ENCODE measurements around the gene GRID2.

The GRID2 gene

DNA sequence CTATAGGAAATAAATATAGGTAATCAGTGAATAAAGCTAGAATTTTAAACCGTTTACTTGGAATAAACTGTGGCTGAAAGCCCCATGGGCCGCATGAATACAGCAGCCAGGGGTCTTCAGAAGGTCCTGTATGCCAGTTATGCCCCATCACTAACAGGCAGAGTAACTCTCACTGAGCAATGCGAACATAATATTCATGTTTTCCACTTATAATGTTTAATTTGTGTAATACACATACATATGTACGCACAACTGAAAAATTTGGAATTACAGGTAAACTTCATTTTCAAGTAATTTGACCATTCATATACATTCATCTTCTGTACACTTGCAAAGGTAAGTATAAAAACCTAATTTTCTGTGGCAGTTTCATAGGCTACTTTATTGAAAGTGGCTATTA is 998.5 kb downstream of the GRID2 start:
- H3K27me3 ChIP-seq (ENCODE audit: control insufficient read depth, insufficient read depth, low read length) = no peaks in the 10 kb centered on the region
- DNase-seq (ENCODE audit: low read depth, low spot score) = no peak
- no CpG with 5 or more reads among the region's 4 CpGs for WGBS (ENCODE audit: insufficient coverage, insufficient read length)
- no peaks in the 10 kb centered on the region for H3K36me3 ChIP-seq (ENCODE audit: control insufficient read depth, insufficient read depth, low read length)
- no peak overlapping the region for H3K27ac ChIP-seq (ENCODE audit: low read length)
- H3K4me3 ChIP-seq (ENCODE audit: low read length) = no peak overlapping the region
- H3K4me1 ChIP-seq (ENCODE audit: control insufficient read depth, insufficient read depth, low read length) = no peaks in the 10 kb centered on the region; the same call in 1 of the 2 replicates
- H3K9me3 ChIP-seq (ENCODE audit: control insufficient read depth, insufficient read depth, low read length) = no peaks in the 10 kb centered on the region

DNA sequence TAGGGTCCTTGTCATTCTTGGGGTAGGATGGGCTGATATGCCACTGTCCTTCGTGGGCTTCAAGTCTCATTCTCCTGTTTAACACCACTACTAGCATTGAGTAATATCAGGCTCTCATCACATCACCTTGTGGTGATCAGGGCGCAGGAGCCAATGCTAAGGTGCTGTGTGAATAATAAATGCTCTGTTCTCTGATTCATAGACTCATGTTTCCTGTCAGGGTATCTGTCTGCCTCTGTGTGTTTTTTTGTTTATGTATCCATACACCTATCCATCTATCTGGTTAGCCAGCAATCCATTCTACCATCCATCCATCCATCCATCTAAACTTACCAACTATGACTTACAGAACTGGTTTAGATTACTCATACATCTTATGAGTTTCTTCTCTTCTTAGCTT is 999.7 kb downstream of the GRID2 start:
- no CpG with 5 or more reads among the region's 2 CpGs for WGBS (ENCODE audit: insufficient coverage, insufficient read length)
- no peaks in the 10 kb centered on the region for H3K9me3 ChIP-seq (ENCODE audit: control insufficient read depth, insufficient read depth, low read length)
- no peaks in the 10 kb centered on the region for H3K4me1 ChIP-seq (ENCODE audit: control insufficient read depth, insufficient read depth, low read length)

DNA sequence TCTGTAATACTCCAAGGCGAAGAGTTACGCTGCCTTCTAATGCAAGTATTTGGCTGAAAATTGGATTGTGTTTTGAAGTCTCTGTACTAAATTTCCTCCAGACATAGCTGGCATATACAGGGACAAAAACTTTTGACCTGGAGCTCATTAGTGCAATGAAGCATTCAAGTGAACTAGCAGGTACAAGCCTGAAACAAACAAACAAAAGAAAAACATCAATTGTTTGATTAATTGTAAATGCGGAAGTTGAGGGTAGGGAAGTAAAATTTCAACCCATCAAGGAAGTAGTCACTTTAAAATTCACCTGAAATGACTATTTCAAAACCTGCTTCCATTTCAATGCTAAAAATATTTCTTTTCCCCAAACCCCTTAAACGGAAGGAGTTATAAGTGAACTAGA is 1008.5 kb downstream of the GRID2 start:
- Histone ChIP-seq H3K27ac (ENCODE audit: low read length) (no peak overlapping the region), H3K27me3 (ENCODE audit: control insufficient read depth, insufficient read depth, low read length) (no peaks in the 10 kb centered on the region), H3K36me3 (ENCODE audit: control insufficient read depth, insufficient read depth, low read length) (no peaks in the 10 kb centered on the region), H3K4me3 (ENCODE audit: low read length) (no peak overlapping the region), H3K9me3 (ENCODE audit: control insufficient read depth, insufficient read depth, low read length) (no peaks in the 10 kb centered on the region), H3K4me1 (ENCODE audit: control insufficient read depth, insufficient read depth, low read length) (no peaks in the 10 kb centered on the region)
- no peak for DNase-seq (ENCODE audit: low read depth, low spot score)
- WGBS (ENCODE audit: insufficient coverage, insufficient read length) = no CpG with 5 or more reads among the region's 4 CpGs

More for the DNA sequence above, 999.7 kb downstream of the GRID2 start:
- DNase-seq (ENCODE audit: low read depth, low spot score) = no peak
- Histone ChIP-seq H3K36me3 (ENCODE audit: control insufficient read depth, insufficient read depth, low read length) (no peaks in the 10 kb centered on the region), H3K27ac (ENCODE audit: low read length) (no peak overlapping the region), H3K27me3 (ENCODE audit: control insufficient read depth, insufficient read depth, low read length) (no peaks in the 10 kb centered on the region), H3K4me3 (ENCODE audit: low read length) (no peak overlapping the region)

DNA sequence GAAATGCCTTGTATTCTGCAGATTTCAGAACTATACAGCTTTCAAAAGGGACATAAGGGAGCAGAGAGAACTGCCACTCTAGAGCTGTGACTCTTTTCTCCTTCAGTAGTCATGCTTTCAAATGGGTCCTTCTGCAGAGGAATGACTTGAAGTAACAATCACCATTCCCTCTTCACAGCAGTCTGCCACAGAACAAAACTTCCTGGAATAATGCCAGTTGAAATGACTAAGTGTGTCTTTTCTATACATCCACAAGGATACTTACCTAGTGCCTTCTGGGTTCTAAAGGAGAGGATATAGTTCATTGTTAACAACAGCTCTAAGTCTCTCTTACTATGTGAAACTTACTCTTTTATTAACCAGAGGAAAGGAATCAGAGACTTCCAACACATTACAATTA is 1009.4 kb downstream of the GRID2 start:
- no peaks in the 10 kb centered on the region for H3K4me1 ChIP-seq (ENCODE audit: control insufficient read depth, insufficient read depth, low read length)
- no peaks in the 10 kb centered on the region for H3K9me3 ChIP-seq (ENCODE audit: control insufficient read depth, insufficient read depth, low read length)
- no peak overlapping the region for H3K4me3 ChIP-seq (ENCODE audit: low read length)
- H3K36me3 ChIP-seq (ENCODE audit: control insufficient read depth, insufficient read depth, low read length) = no peaks in the 10 kb centered on the region
- no peak overlapping the region for H3K27ac ChIP-seq (ENCODE audit: low read length)
- no peaks in the 10 kb centered on the region for H3K27me3 ChIP-seq (ENCODE audit: control insufficient read depth, insufficient read depth, low read length)
- no peak for DNase-seq (ENCODE audit: low read depth, low spot score)

DNA sequence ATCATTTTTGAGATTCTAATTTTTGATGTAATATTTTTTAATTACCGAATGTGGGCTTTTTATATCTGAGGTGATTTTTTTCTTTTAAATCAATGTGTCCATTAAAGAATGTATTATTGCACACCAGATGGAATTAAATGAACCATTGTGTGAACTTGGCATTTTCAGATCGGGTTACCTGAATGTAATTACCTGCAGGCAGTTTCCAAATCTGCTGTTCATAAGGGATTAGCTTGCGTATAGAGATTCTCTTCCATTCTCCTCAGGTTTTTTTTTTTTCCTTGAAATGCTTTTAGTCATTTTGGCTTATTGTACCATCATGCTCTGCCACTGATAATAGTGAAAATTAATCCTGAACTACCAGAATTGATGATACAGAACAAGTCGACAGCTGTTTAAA is 1013.3 kb downstream of the GRID2 start:
- no peak overlapping the region for H3K27ac ChIP-seq (ENCODE audit: low read length)
- no peaks in the 10 kb centered on the region for H3K27me3 ChIP-seq (ENCODE audit: control insufficient read depth, insufficient read depth, low read length)
- no peak for DNase-seq (ENCODE audit: low read depth, low spot score)
- no peak overlapping the region for H3K4me3 ChIP-seq (ENCODE audit: low read length)
- H3K9me3 ChIP-seq (ENCODE audit: control insufficient read depth, insufficient read depth, low read length) = no peaks in the 10 kb centered on the region
- no peaks in the 10 kb centered on the region for H3K36me3 ChIP-seq (ENCODE audit: control insufficient read depth, insufficient read depth, low read length)
- H3K4me1 ChIP-seq (ENCODE audit: control insufficient read depth, insufficient read depth, low read length) = no peaks in the 10 kb centered on the region
- no CpG with 5 or more reads among the region's 4 CpGs for WGBS (ENCODE audit: insufficient coverage, insufficient read length)

DNA sequence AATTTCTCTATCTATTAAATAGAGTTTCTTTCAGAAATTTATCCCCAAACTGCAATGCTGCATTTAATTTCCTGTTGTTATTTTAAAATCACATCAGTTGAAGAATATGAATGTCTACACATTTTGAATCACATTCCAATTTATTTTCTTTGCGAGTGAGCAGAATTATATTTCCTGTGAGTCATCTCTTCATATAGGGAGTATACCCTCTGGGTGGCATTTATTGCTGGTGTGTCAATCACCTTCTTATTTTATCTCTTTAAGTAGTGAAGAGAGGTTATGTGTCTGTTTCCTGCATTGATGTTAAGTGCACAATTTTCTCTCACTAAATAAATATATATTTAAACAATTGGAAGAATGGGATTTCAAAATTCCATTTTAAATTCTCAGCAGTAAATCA is 1013.8 kb downstream of the GRID2 start:
- Histone ChIP-seq H3K9me3 (ENCODE audit: control insufficient read depth, insufficient read depth, low read length) (no peaks in the 10 kb centered on the region), H3K27me3 (ENCODE audit: control insufficient read depth, insufficient read depth, low read length) (no peaks in the 10 kb centered on the region), H3K36me3 (ENCODE audit: control insufficient read depth, insufficient read depth, low read length) (no peaks in the 10 kb centered on the region), H3K27ac (ENCODE audit: low read length) (no peak overlapping the region), H3K4me1 (ENCODE audit: control insufficient read depth, insufficient read depth, low read length) (no peaks in the 10 kb centered on the region), H3K4me3 (ENCODE audit: low read length) (no peak overlapping the region)
- no CpG with 5 or more reads among the region's 1 CpG for WGBS (ENCODE audit: insufficient coverage, insufficient read length)
- DNase-seq (ENCODE audit: low read depth, low spot score) = no peak

DNA sequence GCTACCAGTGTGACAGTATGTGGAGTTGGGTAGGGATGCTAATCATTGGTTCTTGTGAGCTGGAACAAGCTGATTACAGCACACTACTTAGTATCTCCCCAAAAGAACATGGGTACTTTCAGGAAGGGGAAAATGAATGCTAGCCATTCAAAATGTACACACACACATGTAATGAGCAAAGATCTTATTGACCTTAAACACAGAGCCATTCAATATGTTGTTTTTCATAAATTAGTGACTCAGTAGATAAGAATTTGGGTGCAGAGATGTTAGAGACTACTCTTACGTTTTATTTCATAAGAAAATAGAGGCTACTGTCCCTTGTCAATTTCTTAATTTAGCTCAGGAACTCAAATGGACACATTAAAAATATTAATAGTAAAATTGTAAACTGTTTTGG is 1015.3 kb downstream of the GRID2 start:
- no peak for DNase-seq (ENCODE audit: low read depth, low spot score)
- Histone ChIP-seq H3K9me3 (ENCODE audit: control insufficient read depth, insufficient read depth, low read length) (no peaks in the 10 kb centered on the region), H3K4me3 (ENCODE audit: low read length) (no peak overlapping the region), H3K27ac (ENCODE audit: low read length) (no peak overlapping the region), H3K36me3 (ENCODE audit: control insufficient read depth, insufficient read depth, low read length) (no peaks in the 10 kb centered on the region), H3K4me1 (ENCODE audit: control insufficient read depth, insufficient read depth, low read length) (no peaks in the 10 kb centered on the region), H3K27me3 (ENCODE audit: control insufficient read depth, insufficient read depth, low read length) (no peaks in the 10 kb centered on the region)
- WGBS (ENCODE audit: insufficient coverage, insufficient read length) = no CpG with 5 or more reads among the region's 1 CpG

DNA sequence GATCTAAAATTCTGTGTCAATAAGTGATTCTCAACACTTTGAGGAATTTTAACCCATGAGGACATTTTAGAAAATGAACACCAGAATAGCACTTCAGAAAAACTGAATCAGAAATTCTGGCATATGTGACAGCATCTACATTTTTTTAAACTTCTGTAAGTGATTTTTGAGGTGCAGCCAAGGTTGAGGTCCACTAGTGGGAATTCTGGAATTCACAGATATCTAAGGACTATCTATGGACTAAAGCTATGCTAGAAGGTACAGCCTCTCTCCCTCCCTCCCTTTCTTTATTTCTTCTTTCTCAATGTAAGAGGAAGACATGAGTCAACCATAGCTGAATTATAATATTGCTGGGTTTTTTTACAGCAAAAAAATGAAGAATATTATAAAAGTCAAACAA is 1016.6 kb downstream of the GRID2 start:
- no peak overlapping the region for H3K4me3 ChIP-seq (ENCODE audit: low read length)
- H3K9me3 ChIP-seq (ENCODE audit: control insufficient read depth, insufficient read depth, low read length) = no peaks in the 10 kb centered on the region
- no peaks in the 10 kb centered on the region for H3K4me1 ChIP-seq (ENCODE audit: control insufficient read depth, insufficient read depth, low read length)
- H3K27me3 ChIP-seq (ENCODE audit: control insufficient read depth, insufficient read depth, low read length) = no peaks in the 10 kb centered on the region
- H3K36me3 ChIP-seq (ENCODE audit: control insufficient read depth, insufficient read depth, low read length) = no peaks in the 10 kb centered on the region
- no peak for DNase-seq (ENCODE audit: low read depth, low spot score)
- H3K27ac ChIP-seq (ENCODE audit: low read length) = no peak overlapping the region

DNA sequence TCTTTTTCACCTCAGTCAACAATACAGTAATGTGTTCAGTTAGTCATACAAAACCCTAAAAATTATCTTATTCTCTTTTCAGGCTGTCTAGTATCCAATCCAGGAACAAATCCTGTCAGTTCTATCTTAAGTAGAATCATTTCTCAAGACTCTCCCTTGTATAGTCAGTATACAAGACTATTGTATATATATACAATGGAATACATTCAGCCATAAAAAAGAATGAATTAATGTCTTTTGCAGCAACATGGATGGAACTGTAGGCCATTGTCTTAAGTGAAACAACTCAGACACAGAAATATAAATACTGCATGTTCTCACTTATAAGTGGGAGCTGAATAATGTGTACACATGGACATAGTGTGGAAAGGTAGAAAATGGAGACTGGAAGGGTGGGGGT is 1023.6 kb downstream of the GRID2 start:
- Histone ChIP-seq H3K36me3 (ENCODE audit: control insufficient read depth, insufficient read depth, low read length) (no peaks in the 10 kb centered on the region), H3K27ac (ENCODE audit: low read length) (no peak overlapping the region)

DNA sequence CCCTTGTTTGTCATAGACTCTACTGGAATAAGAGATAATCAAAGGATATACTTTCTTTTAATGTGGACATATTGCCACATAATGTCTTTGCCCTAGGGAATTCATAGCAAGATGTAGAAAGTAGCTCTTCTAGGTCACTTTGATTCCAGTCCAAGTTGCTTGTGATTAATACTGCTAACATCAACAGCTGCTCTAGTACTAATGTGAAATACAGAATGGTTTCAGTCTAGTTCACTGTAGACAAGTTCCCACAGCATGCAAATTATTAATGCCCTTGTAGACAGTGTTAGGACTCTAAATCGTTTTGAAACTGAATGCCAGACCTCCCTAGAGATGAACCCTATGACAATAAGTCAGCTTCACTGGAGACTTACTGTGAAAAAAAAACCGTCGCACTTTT is 1030.2 kb downstream of the GRID2 start:
- H3K36me3 ChIP-seq (ENCODE audit: control insufficient read depth, insufficient read depth, low read length) = no peaks in the 10 kb centered on the region
- WGBS (ENCODE audit: insufficient coverage, insufficient read length) = no CpG with 5 or more reads among the region's 3 CpGs
- no peak for DNase-seq (ENCODE audit: low read depth, low spot score)
- H3K9me3 ChIP-seq (ENCODE audit: control insufficient read depth, insufficient read depth, low read length) = no peaks in the 10 kb centered on the region
- no peak overlapping the region for H3K27ac ChIP-seq (ENCODE audit: low read length)
- no peaks in the 10 kb centered on the region for H3K4me1 ChIP-seq (ENCODE audit: control insufficient read depth, insufficient read depth, low read length)
- H3K4me3 ChIP-seq (ENCODE audit: low read length) = no peak overlapping the region
- no peaks in the 10 kb centered on the region for H3K27me3 ChIP-seq (ENCODE audit: control insufficient read depth, insufficient read depth, low read length)

More for the DNA sequence above, 1023.6 kb downstream of the GRID2 start:
- H3K4me3 ChIP-seq (ENCODE audit: low read length) = no peak overlapping the region
- no peak for DNase-seq (ENCODE audit: low read depth, low spot score)
- H3K9me3 ChIP-seq (ENCODE audit: control insufficient read depth, insufficient read depth, low read length) = no peaks in the 10 kb centered on the region
- H3K4me1 ChIP-seq (ENCODE audit: control insufficient read depth, insufficient read depth, low read length) = no peaks in the 10 kb centered on the region
- H3K27me3 ChIP-seq (ENCODE audit: control insufficient read depth, insufficient read depth, low read length) = no peaks in the 10 kb centered on the region

DNA sequence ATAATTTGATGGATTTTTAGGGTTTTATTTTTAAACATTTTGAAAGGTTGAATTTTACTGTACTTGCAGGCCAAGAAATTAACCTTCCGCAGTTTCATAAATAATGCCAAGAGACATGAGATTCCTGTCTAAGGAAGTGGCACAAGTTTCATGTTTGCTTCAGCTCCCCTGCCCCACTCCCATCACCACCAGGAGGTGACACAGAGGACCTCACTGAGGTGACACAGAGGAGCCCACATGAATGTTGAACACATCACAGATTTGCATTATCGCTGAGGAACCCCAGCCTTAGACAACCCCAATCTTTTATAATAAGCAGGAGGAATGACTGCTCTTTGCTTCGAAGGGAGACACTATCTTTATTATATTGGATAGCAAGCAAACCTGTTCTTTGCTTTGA is 1033.4 kb downstream of the GRID2 start:
- H3K27ac ChIP-seq (ENCODE audit: low read length) = no peak overlapping the region
- H3K36me3 ChIP-seq (ENCODE audit: control insufficient read depth, insufficient read depth, low read length) = no peaks in the 10 kb centered on the region
- no peaks in the 10 kb centered on the region for H3K27me3 ChIP-seq (ENCODE audit: control insufficient read depth, insufficient read depth, low read length)
- no peaks in the 10 kb centered on the region for H3K9me3 ChIP-seq (ENCODE audit: control insufficient read depth, insufficient read depth, low read length)
- DNase-seq (ENCODE audit: low read depth, low spot score) = no peak
- no peaks in the 10 kb centered on the region for H3K4me1 ChIP-seq (ENCODE audit: control insufficient read depth, insufficient read depth, low read length)
- no peak overlapping the region for H3K4me3 ChIP-seq (ENCODE audit: low read length)
- WGBS (ENCODE audit: insufficient coverage, insufficient read length) = no CpG with 5 or more reads among the region's 3 CpGs
